ENCODE results near the gene MTFR1L. TPM values are rescaled to one million over a fixed set of nuclear protein-coding genes. Genes with fewer than 3 reads are reported as not detected.

MTFR1L gene
- total RNA-seq, 1 donor from 2014 or later = 34.6 TPM

- Mint-ChIP-seq H3K36me3 (ENCODE audit: low read depth) (peaks cover 48% of the 10 kb centered on the region), H3K27me3 (no peaks in the 10 kb centered on the region), H3K9me3 (no peaks in the 10 kb centered on the region), H3K27ac (no peak overlapping the region), H3K4me1 (peaks cover 16% of the 10 kb centered on the region), H3K4me3 (no peak overlapping the region)
- POLR2A ChIA-PET = no interaction called here
- ATAC-seq (ENCODE audit: low read depth) = no peak
- intact Hi-C loops (cut with micrococcal nuclease) = no loop called here
- DNase-seq = no peak
- CTCF ChIA-PET = no interaction called here
- no peak for TF ChIP-seq CTCF (IDR thresholded peaks at IDR 0.05)
These were observed 5.9 kb downstream of the MTFR1L start for GRCh38 chr1:25825605-25826004.

GRCh38 chr1:25826571-25826970 lies 6.8 kb downstream of the MTFR1L start:
- H3K4me1 Mint-ChIP-seq = peaks cover 6% of the 10 kb centered on the region
- H3K9me3 Mint-ChIP-seq = no peaks in the 10 kb centered on the region
- CTCF ChIA-PET = no interaction called here
- H3K36me3 Mint-ChIP-seq (ENCODE audit: low read depth) = peaks cover 54% of the 10 kb centered on the region
- H3K27ac Mint-ChIP-seq = no peak overlapping the region
- POLR2A ChIA-PET = interaction anchor here (0.6 kb wide), 1 partner anchor 1945 kb away, joined by 5 read pairs; no protein-coding TSS in a partner anchor
- DNase-seq (no peak), ATAC-seq (ENCODE audit: low read depth) (no peak)
- no peaks in the 10 kb centered on the region for H3K27me3 Mint-ChIP-seq
- H3K4me3 Mint-ChIP-seq = no peak overlapping the region
- intact Hi-C loops (cut with micrococcal nuclease) = no loop called here
- TF ChIP-seq CTCF (IDR thresholded peaks at IDR 0.05) = no peak

- H3K4me3 Mint-ChIP-seq = no peak overlapping the region
- ATAC-seq (ENCODE audit: low read depth) = no peak
- no peaks in the 10 kb centered on the region for H3K4me1 Mint-ChIP-seq
- no peak for TF ChIP-seq CTCF (IDR thresholded peaks at IDR 0.05)
- ChIA-PET POLR2A (interaction anchor here (1.0 kb wide), 1 partner anchor 9 kb away, joined by 3 read pairs; the partner anchor contains the start of gene MTFR1L), CTCF (no interaction called here)
- no peak overlapping the region for H3K27ac Mint-ChIP-seq
- H3K27me3 Mint-ChIP-seq = no peaks in the 10 kb centered on the region
- peaks cover 72% of the 10 kb centered on the region for H3K36me3 Mint-ChIP-seq (ENCODE audit: low read depth)
- intact Hi-C loops (cut with micrococcal nuclease) = no loop called here
- DNase-seq = no peak
- no peaks in the 10 kb centered on the region for H3K9me3 Mint-ChIP-seq
These were observed 8.7 kb downstream of the MTFR1L start for GRCh38 chr1:25828491-25828890.

- CTCF ChIA-PET = no interaction called here
These were observed 9.3 kb downstream of the MTFR1L start for GRCh38 chr1:25829046-25829445.

More at GRCh38 chr1:25829046-25829445, 9.3 kb downstream of the MTFR1L start:
- Mint-ChIP-seq H3K9me3 (no peaks in the 10 kb centered on the region), H3K4me3 (no peak overlapping the region), H3K4me1 (no peaks in the 10 kb centered on the region), H3K36me3 (ENCODE audit: low read depth) (peaks cover 76% of the 10 kb centered on the region), H3K27me3 (no peaks in the 10 kb centered on the region), H3K27ac (no peak overlapping the region)
- TF ChIP-seq CTCF (IDR thresholded peaks at IDR 0.05) = no peak
- DNase-seq (no peak), ATAC-seq (ENCODE audit: low read depth) (no peak)
- intact Hi-C loops (cut with micrococcal nuclease) = no loop called here
- POLR2A ChIA-PET = interaction anchor here (1.0 kb wide), 1 partner anchor 9 kb away, joined by 3 read pairs; the partner anchor contains the start of gene MTFR1L
